ENCODE measurements around the gene TICAM1. TPM values are rescaled to one million over a fixed set of nuclear protein-coding genes. Genes with fewer than 3 reads are reported as not detected.

Gene TICAM1
- 23.0 TPM for total RNA-seq
- 9.9 TPM for polyA plus RNA-seq (ENCODE audit: insufficient read depth, low read depth, low replicate concordance)
- long read RNA-seq, donor 1, partial matches to known transcripts = 0 of 2 reads
- long read RNA-seq, donor 1, other reads (novel, unspliced or antisense) = 0 of 2 reads
- long read RNA-seq, donor 2, partial matches to known transcripts = 0 of 3 reads
- long read RNA-seq, donor 2, other reads (novel, unspliced or antisense) = 0 of 3 reads
- long read RNA-seq, donor 3, partial matches to known transcripts = 0 of 3 reads
- long read RNA-seq, donor 3, other reads (novel, unspliced or antisense) = 0 of 3 reads
- long read RNA-seq, donor 4, partial matches to known transcripts = 0 of 2 reads
- long read RNA-seq, donor 4, other reads (novel, unspliced or antisense) = 0 of 2 reads
- long read RNA-seq, donor 5 = 0 reads
- long read RNA-seq, donor 6, partial matches to known transcripts = 0 of 1 reads
- long read RNA-seq, donor 6, other reads (novel, unspliced or antisense) = 0 of 1 reads
- long read RNA-seq, donor 7, partial matches to known transcripts = 0 of 15 reads
- long read RNA-seq, donor 7, other reads (novel, unspliced or antisense) = 15 of 15 reads
- long read RNA-seq, donor 8, partial matches to known transcripts = 0 of 1 reads
- long read RNA-seq, donor 8, other reads (novel, unspliced or antisense) = 0 of 1 reads
- long read RNA-seq, donor 9, partial matches to known transcripts = 0 of 2 reads
- long read RNA-seq, donor 9, other reads (novel, unspliced or antisense) = 0 of 2 reads
- long read RNA-seq, donor 10, partial matches to known transcripts = 0 of 3 reads
- long read RNA-seq, donor 10, other reads (novel, unspliced or antisense) = 0 of 3 reads

- Histone ChIP-seq H3K4me3 (ENCODE audit: low read length in 3 of 3) (peak within 1 kb of the TSS; percentile 40 to 84 (median 84)), H3K9ac (ENCODE audit: low read length in 3 of 3) (peak within 1 kb of the TSS; percentile 13 to 91 (median 27)), H3K36me3 (ENCODE audit: control insufficient read depth in 2 of 3, insufficient read depth in 3 of 3, low read length in 3 of 3) (no peaks in the 10 kb centered on the region), H3K9me3 (ENCODE audit: control insufficient read depth in 2 of 3, insufficient read depth in 1 of 3, low read length in 3 of 3) (no peaks in the 10 kb centered on the region), H3K4me1 (ENCODE audit: control insufficient read depth in 2 of 3, insufficient read depth in 2 of 3, low read depth in 1 of 3, low read length in 3 of 3) (peaks cover 0 to 6% (median 0%) of the 10 kb centered on the region in 3 donors), H3K27ac (ENCODE audit: low read depth in 2 of 2, low read length in 2 of 2) (peak within 1 kb of the TSS; percentile 89 to 92), H3K27me3 (ENCODE audit: control insufficient read depth, insufficient read depth, low read length) (no peaks in the 10 kb centered on the region)
- FAIRE-seq (no peak), DNase-seq (peak; percentile 24 to 93 (median 65))
- no peak for TF ChIP-seq CTCF (IDR thresholded peaks at IDR 0.05; ENCODE audit: borderline replicate concordance, extremely low read depth, insufficient read depth)
- intact Hi-C loops (cut with DNase I) = no loop called here
Measured at GRCh38 chr19:4831304-4831978, at the start of gene TICAM1. Gene TICAM1, minus strand, starts transcription at chr19:4831712. Its CDS starts 13,335 bp downstream, at chr19:4818377.

- Histone ChIP-seq H3K9ac (ENCODE audit: low read length in 3 of 3) (no peak overlapping the region), H3K27ac (ENCODE audit: low read depth in 2 of 2, low read length in 2 of 2) (no peak overlapping the region), H3K36me3 (ENCODE audit: control insufficient read depth in 2 of 3, insufficient read depth in 3 of 3, low read length in 3 of 3) (no peaks in the 10 kb centered on the region), H3K9me3 (ENCODE audit: control insufficient read depth in 2 of 3, insufficient read depth in 1 of 3, low read length in 3 of 3) (no peaks in the 10 kb centered on the region), H3K27me3 (ENCODE audit: control insufficient read depth, insufficient read depth, low read length) (no peaks in the 10 kb centered on the region), H3K4me1 (ENCODE audit: control insufficient read depth in 2 of 3, insufficient read depth in 2 of 3, low read depth in 1 of 3, low read length in 3 of 3) (no peaks in the 10 kb centered on the region), H3K4me3 (ENCODE audit: low read length in 3 of 3) (no peak overlapping the region)
- no peak for FAIRE-seq
- no peak for DNase-seq
- TF ChIP-seq CTCF (IDR thresholded peaks at IDR 0.05; ENCODE audit: borderline replicate concordance, extremely low read depth, insufficient read depth) = no peak
- intact Hi-C loops (cut with DNase I) = loop anchor here (5.0 kb wide), 1 partner anchor 33 kb away; no protein-coding TSS in a partner anchor
Measured at GRCh38 chr19:4879041-4879440, 47.5 kb upstream of the TICAM1 start.

- H3K9me3 ChIP-seq (ENCODE audit: control insufficient read depth in 2 of 3, insufficient read depth in 1 of 3, low read length in 3 of 3) = no peaks in the 10 kb centered on the region
- H3K9ac ChIP-seq (ENCODE audit: low read length in 3 of 3) = no peak overlapping the region
- H3K27ac ChIP-seq (ENCODE audit: low read depth in 2 of 2, low read length in 2 of 2) = no peak overlapping the region
- H3K36me3 ChIP-seq (ENCODE audit: control insufficient read depth in 2 of 3, insufficient read depth in 3 of 3, low read length in 3 of 3) = no peaks in the 10 kb centered on the region
- H3K27me3 ChIP-seq (ENCODE audit: control insufficient read depth, insufficient read depth, low read length) = no peaks in the 10 kb centered on the region
- FAIRE-seq (no peak), DNase-seq (peak in 3 of 5 donors; percentile 55 to 72 (median 59))
- intact Hi-C loops (cut with DNase I) = loop anchor here (5.0 kb wide), 1 partner anchor 34 kb away; no protein-coding TSS in a partner anchor
- no peaks in the 10 kb centered on the region for H3K4me1 ChIP-seq (ENCODE audit: control insufficient read depth in 2 of 3, insufficient read depth in 2 of 3, low read depth in 1 of 3, low read length in 3 of 3)
- no peak overlapping the region for H3K4me3 ChIP-seq (ENCODE audit: low read length in 3 of 3)
- no peak for TF ChIP-seq CTCF (IDR thresholded peaks at IDR 0.05; ENCODE audit: borderline replicate concordance, extremely low read depth, insufficient read depth)
Measured at GRCh38 chr19:4878491-4878968, 47.0 kb upstream of the TICAM1 start.
